Measurements from ENCODE around the gene ARHGAP8. TPM values are rescaled to one million over a fixed set of nuclear protein-coding genes. Genes with fewer than 3 reads are reported as not detected.

The ARHGAP8 gene
- total and polyA plus RNA-seq, 2 donors (not counting 1 experiment from before 2014, with no cell fraction given) = 0.37 TPM; not detected in 1

GRCh38 chr22:44894782-44895181 lies 142.4 kb downstream of the ARHGAP8 start:
- H4K20me1 ChIP-seq (ENCODE audit: control insufficient read depth, insufficient read depth, low read length, poor library complexity, severe bottlenecking) = no peaks in the 10 kb centered on the region
- H3K4me3 ChIP-seq (ENCODE audit: control extremely low read depth in 1 of 5, extremely low read depth in 1 of 5, insufficient read depth in 1 of 5, low read depth in 2 of 5, low read length in 4 of 5) = no peak overlapping the region
- intact Hi-C loops (cut with micrococcal nuclease) = no loop called here
- Mint-ChIP-seq H3K9me3 (ENCODE audit: insufficient read depth) (no peaks in the 10 kb centered on the region), H3K27me3 (no peaks in the 10 kb centered on the region), H3K4me3 (no peak overlapping the region), H3K4me1 (no peaks in the 10 kb centered on the region), H3K27ac (no peak overlapping the region)
- no peaks in the 10 kb centered on the region for H3K4me1 ChIP-seq (ENCODE audit: control insufficient read depth in 2 of 2, insufficient read depth in 2 of 2, low read length in 2 of 2)
- H3K9ac ChIP-seq (ENCODE audit: low read length) = no peak overlapping the region
- no peaks in the 10 kb centered on the region for H3K27me3 ChIP-seq (replicated peaks in 1 of 4; ENCODE audit: control extremely low read depth in 1 of 4, control insufficient read depth in 3 of 4, insufficient read depth in 4 of 4, low read length in 3 of 4)
- H3K36me3 ChIP-seq (replicated peaks in 1 of 2; ENCODE audit: control extremely low read depth in 1 of 2, control insufficient read depth in 1 of 2, extremely low read depth in 1 of 2, insufficient read depth in 2 of 2, low read length in 1 of 2) = no peaks in the 10 kb centered on the region
- ATAC-seq (ENCODE audit: low read depth) = no peak
- WGBS (ENCODE audit: insufficient coverage) = 83% methylated on average over 14 of the region's 14 CpGs
- H2AFZ ChIP-seq (ENCODE audit: insufficient read depth, low read depth, low read length, poor library complexity, severe bottlenecking) = no peak overlapping the region
- TF ChIP-seq EZH2 (IDR thresholded peaks at IDR 0.05; ENCODE audit: borderline replicate concordance, insufficient read depth, low read depth, low read length, poor library complexity, severe bottlenecking) (no peak), CTCF (IDR thresholded peaks at IDR 0.05) (no peak)
- H3K27ac ChIP-seq (ENCODE audit: low read length in 2 of 2) = no peak overlapping the region
- H3K79me2 ChIP-seq (ENCODE audit: control insufficient read depth, insufficient read depth, low read length) = no peaks in the 10 kb centered on the region
- POLR2A ChIA-PET = no interaction called here
- no peak overlapping the region for H3K4me2 ChIP-seq (replicated peaks; ENCODE audit: low read depth, low read length, poor library complexity, severe bottlenecking)
- DNase-seq = no peak
- H3K9me3 ChIP-seq (ENCODE audit: control extremely low read depth in 1 of 3, control insufficient read depth in 2 of 3, insufficient read depth in 1 of 3, low read length in 2 of 3) = no peaks in the 10 kb centered on the region
- CTCF ChIA-PET = no interaction called here

GRCh38 chr22:44895296-44896055 lies 143.1 kb downstream of the ARHGAP8 start:
- Mint-ChIP-seq H3K4me1 (no peaks in the 10 kb centered on the region), H3K9me3 (ENCODE audit: insufficient read depth) (no peaks in the 10 kb centered on the region), H3K27ac (no peak overlapping the region), H3K4me3 (no peak overlapping the region), H3K27me3 (no peaks in the 10 kb centered on the region)
- Histone ChIP-seq H3K36me3 (replicated peaks in 1 of 2; ENCODE audit: control extremely low read depth in 1 of 2, control insufficient read depth in 1 of 2, extremely low read depth in 1 of 2, insufficient read depth in 2 of 2, low read length in 1 of 2) (no peaks in the 10 kb centered on the region), H2AFZ (ENCODE audit: insufficient read depth, low read depth, low read length, poor library complexity, severe bottlenecking) (no peak overlapping the region), H3K4me3 (ENCODE audit: control extremely low read depth in 1 of 5, extremely low read depth in 1 of 5, insufficient read depth in 1 of 5, low read depth in 2 of 5, low read length in 4 of 5) (no peak overlapping the region), H3K27me3 (replicated peaks in 1 of 4; ENCODE audit: control extremely low read depth in 1 of 4, control insufficient read depth in 3 of 4, insufficient read depth in 4 of 4, low read length in 3 of 4) (peaks cover 0 to 1% (median 0%) of the 10 kb centered on the region in 4 experiments), H3K4me1 (ENCODE audit: control insufficient read depth in 2 of 2, insufficient read depth in 2 of 2, low read length in 2 of 2) (no peaks in the 10 kb centered on the region), H3K9me3 (ENCODE audit: control extremely low read depth in 1 of 3, control insufficient read depth in 2 of 3, insufficient read depth in 1 of 3, low read length in 2 of 3) (no peaks in the 10 kb centered on the region), H3K9ac (ENCODE audit: low read length) (no peak overlapping the region), H4K20me1 (ENCODE audit: control insufficient read depth, insufficient read depth, low read length, poor library complexity, severe bottlenecking) (no peaks in the 10 kb centered on the region), H3K79me2 (ENCODE audit: control insufficient read depth, insufficient read depth, low read length) (no peaks in the 10 kb centered on the region), H3K27ac (ENCODE audit: low read length in 2 of 2) (no peak overlapping the region), H3K4me2 (replicated peaks; ENCODE audit: low read depth, low read length, poor library complexity, severe bottlenecking) (no peak overlapping the region)
- ChIA-PET POLR2A (no interaction called here), CTCF (no interaction called here)
- DNase-seq (no peak), ATAC-seq (ENCODE audit: low read depth) (no peak)
- TF ChIP-seq EZH2 (IDR thresholded peaks at IDR 0.05; ENCODE audit: borderline replicate concordance, insufficient read depth, low read depth, low read length, poor library complexity, severe bottlenecking) (no peak), CTCF (IDR thresholded peaks at IDR 0.05) (no peak)
- WGBS (ENCODE audit: insufficient coverage) = 73% methylated on average over 22 of the region's 23 CpGs
- intact Hi-C loops (cut with micrococcal nuclease) = no loop called here

Data from B cell (primary cell).